ENCODE results near the gene ATP2C1.

GRCh38 chr3:130997289-130997688, 103.4 kb downstream of the ATP2C1 start:
- TF ChIP-seq CTCF (IDR thresholded peaks at IDR 0.05; ENCODE audit: insufficient read depth, low read length) (no peak), REST (IDR thresholded peaks at IDR 0.05; ENCODE audit: insufficient replicate concordance, low read depth) (peak; percentile 21), SPI1 (IDR thresholded peaks at IDR 0.05; ENCODE audit: borderline replicate concordance, low read depth) (no peak), POLR2AphosphoS5 (IDR thresholded peaks at IDR 0.05; ENCODE audit: low read depth) (no peak)
